GM18868 (cell line): ENCODE data around the gene FBXL2.
"Not testable (repeated sequence)": the region's sequence is repeated elsewhere in the genome, so short reads cannot be mapped to it uniquely, and the experiment has no call there.

Source experiments
- ATAC-seq: cut with Tn5 transposase; IDR thresholded peaks from one replicate; pipeline ENCODE4 v1.9.1; 2021; ENCODE audit warnings: mild to moderate bottlenecking, moderate library complexity; ENCODE audit not compliant: unreplicated experiment

The FBXL2 gene

DNA sequence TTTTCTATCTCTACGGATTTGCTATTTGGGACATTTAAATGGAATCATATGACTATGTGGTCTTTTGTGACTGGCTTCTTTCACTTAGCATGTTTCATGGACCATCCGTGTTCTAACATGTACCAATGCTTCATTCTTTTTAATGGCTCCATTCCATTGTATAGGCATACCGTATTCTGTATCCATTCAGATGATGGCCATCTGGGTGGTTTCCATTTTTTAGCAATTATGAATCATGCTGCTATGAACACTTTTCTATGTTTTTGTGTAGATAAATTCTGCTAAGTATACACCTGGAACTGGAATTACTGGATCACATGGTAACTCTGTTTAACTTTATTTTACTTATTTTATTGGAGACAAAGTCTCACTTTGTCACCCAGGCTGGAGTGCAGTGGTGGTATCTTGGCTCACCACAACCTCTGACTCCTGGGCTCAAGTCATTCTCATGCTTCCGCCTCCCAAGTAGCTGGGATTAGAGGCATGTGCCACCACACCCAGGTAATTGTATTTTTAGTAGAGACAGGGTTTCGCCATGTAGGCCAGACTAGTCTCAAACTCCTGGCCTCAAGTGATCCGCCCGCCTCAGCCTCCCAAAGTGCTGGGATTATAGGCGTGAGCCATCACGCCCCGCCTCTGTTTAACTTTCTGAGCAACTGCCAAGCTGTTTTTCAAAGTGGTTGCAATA, 149.5 kb downstream of the FBXL2 start:
- ATAC-seq, result no peak

DNA sequence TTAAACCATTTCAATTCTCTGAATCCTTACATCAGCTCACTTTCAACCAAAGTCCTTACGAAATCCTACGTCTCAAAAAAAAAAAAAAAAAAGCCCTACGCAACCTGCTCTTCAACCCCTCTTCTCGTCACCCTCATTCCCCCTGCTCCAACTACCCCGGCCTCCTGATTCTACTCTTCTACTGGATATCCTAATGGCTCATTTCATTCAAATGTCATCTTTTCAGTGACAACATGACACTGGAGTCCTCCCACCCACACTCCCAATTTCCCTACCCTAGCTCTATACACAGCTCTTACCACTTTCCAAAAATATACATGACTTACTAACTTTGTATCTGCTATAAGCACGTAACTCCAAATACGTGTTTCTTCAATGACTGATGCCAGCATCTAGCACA, 151.5 kb downstream of the FBXL2 start:
- ATAC-seq, result no peak

DNA sequence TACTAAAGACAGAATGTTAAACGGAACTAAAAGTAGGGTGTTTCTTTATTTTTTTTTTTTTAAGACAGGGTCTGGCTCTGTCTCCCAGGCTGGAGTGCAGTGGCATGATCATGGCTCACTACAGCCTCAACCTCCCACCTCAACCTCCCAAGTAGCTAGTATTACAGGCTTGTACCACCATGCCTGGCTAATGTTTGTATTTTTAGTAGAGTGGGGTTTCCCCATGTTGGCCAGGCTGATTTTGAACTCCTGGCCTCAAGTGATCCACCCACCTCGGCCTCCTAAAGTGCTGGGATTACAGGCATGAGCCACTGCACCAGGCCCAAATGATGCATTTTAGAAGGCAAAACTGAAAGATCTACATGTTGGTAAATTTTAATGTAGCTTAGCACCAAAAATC, 152.1 kb downstream of the FBXL2 start:
- ATAC-seq, result not testable (repeated sequence)

DNA sequence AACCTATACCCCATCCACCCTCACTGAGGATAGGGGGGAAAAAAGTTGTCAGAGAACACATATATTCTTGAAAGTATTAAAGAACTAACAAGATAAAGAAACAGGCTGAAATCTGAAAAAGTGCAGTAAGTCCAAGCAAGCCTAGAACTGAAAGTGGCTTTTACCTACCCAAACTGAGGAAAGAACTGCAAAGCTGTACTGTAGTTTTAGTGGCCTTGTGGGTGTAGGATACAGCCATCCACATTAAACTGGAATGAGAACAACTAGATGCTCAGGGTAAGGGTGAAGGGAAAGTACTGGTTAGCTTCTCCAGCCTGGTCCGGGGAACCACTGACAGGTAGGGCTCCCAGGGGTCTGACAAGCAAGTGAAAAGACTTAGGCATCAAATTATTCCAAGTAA, 152.8 kb downstream of the FBXL2 start:
- ATAC-seq, result no peak

DNA sequence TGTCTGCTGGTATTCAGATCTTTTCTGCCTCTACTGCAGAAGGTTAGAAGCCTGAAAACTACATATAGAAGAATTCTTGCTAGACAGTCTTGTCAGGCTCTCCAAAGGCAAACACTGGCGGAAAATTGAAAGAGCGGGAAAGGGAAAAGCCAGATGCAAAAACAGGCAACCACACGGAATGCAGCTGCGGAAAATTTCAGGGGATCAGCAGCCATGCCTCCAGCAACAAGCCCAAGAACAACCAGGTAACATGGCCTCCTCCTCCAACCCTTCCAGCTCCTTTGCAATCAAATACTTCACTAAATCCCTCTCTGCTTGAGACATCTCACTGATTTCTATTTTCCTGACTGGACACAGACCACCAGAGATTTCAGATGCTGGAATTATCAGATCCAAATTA, 153.3 kb downstream of the FBXL2 start:
- ATAC-seq, result no peak

DNA sequence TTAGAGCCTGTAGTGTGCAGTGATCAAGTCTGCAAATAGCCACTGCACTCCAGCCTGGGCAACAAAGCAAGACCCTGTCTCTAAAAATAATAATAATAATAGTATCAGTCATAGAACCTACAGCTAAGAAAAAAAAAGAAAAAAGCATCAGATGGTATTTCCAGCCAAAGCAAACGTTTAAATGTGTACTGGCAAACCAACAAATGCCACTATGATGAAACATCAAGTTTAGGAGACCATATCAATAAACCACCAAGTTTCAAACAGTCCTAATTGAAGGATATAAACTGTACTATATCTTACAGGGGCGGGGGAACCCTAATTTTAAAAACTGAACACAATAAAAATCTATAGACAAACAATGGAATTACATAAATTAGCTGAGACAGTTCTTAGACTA, 156.6 kb downstream of the FBXL2 start:
- no peak for ATAC-seq
